ENCODE results near the gene SKA2. TPM values are rescaled to one million over a fixed set of nuclear protein-coding genes. Genes with fewer than 3 reads are reported as not detected.
A peak's percentile ranks its signal among the peaks of the same experiment; 100 is the strongest.
"Not testable (repeated sequence)": the region's sequence is repeated elsewhere in the genome, so short reads cannot be mapped to it uniquely, and the experiment has no call there.

The SKA2 gene
- total RNA-seq, 1 donor from 2014 or later: 59.6 TPM

DNA sequence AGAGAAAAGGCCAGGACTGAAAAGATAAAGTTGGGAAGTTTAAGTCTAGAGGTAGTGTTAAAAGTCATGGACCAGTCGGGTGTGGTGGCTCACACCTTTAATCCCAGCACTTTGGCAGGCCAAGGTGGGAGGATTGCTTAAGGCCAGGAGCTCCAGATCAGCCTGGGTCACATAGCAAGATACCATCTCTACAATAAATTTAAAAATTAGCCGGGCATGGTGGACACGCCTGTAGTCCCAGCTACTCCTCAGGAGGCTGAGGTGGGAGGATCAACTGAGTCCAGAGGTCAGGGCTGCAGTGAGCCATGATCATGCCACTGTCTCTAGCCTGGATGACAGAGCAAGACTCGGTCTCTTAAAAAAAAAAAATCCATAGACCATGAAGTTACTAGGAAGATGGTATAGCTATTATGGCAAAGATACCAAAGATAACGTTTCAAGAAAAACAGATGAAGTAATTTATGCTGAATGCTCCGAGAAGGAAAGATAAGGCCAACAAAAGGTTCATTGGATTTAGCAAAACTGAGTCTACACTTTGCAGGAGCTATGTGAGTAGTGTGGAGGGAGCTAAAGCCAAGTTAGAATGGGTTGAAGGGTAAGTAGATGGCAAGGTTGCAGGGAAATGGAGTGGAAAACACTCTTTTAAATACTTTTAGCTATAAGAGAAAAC is 60.0 kb downstream of the SKA2 start:
- Mint-ChIP-seq H3K4me3 (no peak overlapping the region), H3K9me3 (peaks cover 7% of the 10 kb centered on the region), H3K4me1 (peaks cover 17% of the 10 kb centered on the region), H3K27me3 (ENCODE audit: low read depth) (no peaks in the 10 kb centered on the region), H3K27ac (peak overlapping the region; percentile 89), H3K36me3 (peaks cover 14% of the 10 kb centered on the region)
- no peak for DNase-seq (ENCODE audit: low spot score in 2 of 2, unreplicated experiment in 2 of 2)
- TF ChIP-seq, protein P1, sequence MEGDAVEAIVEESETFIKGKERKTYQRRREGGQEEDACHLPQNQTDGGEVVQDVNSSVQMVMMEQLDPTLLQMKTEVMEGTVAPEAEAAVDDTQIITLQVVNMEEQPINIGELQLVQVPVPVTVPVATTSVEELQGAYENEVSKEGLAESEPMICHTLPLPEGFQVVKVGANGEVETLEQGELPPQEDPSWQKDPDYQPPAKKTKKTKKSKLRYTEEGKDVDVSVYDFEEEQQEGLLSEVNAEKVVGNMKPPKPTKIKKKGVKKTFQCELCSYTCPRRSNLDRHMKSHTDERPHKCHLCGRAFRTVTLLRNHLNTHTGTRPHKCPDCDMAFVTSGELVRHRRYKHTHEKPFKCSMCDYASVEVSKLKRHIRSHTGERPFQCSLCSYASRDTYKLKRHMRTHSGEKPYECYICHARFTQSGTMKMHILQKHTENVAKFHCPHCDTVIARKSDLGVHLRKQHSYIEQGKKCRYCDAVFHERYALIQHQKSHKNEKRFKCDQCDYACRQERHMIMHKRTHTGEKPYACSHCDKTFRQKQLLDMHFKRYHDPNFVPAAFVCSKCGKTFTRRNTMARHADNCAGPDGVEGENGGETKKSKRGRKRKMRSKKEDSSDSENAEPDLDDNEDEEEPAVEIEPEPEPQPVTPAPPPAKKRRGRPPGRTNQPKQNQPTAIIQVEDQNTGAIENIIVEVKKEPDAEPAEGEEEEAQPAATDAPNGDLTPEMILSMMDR (IDR thresholded peaks at IDR 0.05; ENCODE audit: unreplicated experiment): no peak

DNA sequence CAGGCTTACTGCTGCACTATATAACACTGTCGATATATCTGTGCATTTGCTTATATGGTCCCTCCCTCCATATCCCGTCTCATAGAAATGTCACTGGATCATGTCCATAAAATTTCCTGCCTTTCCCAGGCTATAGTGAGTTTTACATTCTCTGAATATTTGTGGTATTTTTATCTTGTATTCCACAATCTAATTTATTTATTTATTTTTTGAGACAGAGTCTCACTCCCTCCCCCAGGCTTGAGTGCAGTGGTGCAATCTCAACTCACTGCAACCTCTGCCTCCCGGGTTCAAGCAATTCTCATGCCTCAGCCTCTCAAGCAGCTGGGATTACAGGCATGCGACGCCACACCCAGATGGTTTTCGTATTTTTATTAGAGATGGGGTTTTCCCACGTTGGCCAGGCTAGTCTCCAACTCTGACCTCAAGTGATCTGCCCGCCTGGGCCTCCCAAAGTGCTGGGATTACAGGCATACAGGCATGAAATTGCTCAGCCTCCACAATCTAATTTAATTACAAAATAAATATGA is 61.2 kb downstream of the SKA2 start:
- DNase-seq (ENCODE audit: low spot score in 2 of 2, unreplicated experiment in 2 of 2): peak in 1 of 2 experiments; percentile 41
- Mint-ChIP-seq H3K4me1 (peaks cover 17% of the 10 kb centered on the region), H3K4me3 (peak overlapping the region; percentile 32), H3K27ac (peak overlapping the region; percentile 96), H3K36me3 (peaks cover 11% of the 10 kb centered on the region), H3K27me3 (ENCODE audit: low read depth) (no peaks in the 10 kb centered on the region), H3K9me3 (peaks cover 5% of the 10 kb centered on the region)
- TF ChIP-seq, protein P1 (IDR thresholded peaks at IDR 0.05; ENCODE audit: unreplicated experiment): no peak

DNA sequence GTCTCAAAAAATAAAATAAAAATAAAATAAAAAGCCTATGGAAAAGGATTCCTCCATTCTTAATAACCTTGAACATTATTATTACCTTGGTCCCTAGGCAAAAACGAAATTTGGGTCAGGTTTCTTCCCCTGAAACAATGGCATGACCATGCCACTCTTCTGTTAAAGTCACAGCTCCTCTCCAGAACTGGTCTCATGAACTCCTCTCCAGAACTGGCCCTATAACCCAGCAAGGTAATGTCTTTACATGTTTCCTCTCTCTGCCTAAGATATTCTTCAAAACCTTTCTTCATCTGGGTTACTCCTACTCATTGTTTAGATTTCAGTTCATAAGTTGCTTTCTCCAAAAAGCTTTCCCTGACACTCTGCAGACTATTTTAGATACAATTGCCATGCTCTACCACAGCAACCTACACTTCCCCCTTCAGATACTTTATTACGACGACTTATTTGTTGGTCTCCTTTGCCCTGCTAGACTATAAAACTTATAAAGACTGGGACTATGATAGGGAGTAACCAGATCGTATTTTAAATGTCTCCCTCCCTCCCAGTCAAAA is 61.8 kb downstream of the SKA2 start:
- H3K4me3 Mint-ChIP-seq: peak overlapping the region; percentile 32
- no peak for DNase-seq (ENCODE audit: low spot score in 2 of 2, unreplicated experiment in 2 of 2)
- H3K9me3 Mint-ChIP-seq: peaks cover 5% of the 10 kb centered on the region
- peaks cover 17% of the 10 kb centered on the region for H3K4me1 Mint-ChIP-seq
- TF ChIP-seq, protein P1 (IDR thresholded peaks at IDR 0.05; ENCODE audit: unreplicated experiment): no peak
- no peaks in the 10 kb centered on the region for H3K27me3 Mint-ChIP-seq (ENCODE audit: low read depth)
- H3K27ac Mint-ChIP-seq: peak overlapping the region; percentile 96
- peaks cover 11% of the 10 kb centered on the region for H3K36me3 Mint-ChIP-seq

DNA sequence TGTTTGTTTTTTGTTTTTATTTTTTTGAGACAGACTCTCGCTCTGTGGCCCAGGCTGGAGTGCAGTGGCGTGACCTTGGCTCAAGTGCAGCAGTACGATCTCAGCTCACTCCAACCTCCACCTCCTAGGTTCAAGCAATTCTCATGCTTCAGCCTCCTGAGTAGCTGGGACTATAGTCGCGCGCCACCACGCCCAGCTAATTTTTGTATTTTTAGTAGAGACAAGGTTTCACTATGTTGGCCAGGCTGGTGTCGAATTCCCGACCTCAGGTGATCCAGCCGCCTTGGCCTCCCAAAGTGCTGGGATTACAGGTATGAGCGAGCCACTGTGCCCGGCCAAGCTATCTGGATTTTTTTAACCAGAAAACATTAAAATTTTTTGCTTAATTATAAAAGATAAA is 64.4 kb downstream of the SKA2 start:
- not testable (repeated sequence) for DNase-seq (ENCODE audit: low spot score in 2 of 2, unreplicated experiment in 2 of 2); H3K9me3 Mint-ChIP-seq; H3K27ac Mint-ChIP-seq; H3K4me3 Mint-ChIP-seq; H3K27me3 Mint-ChIP-seq (ENCODE audit: low read depth); H3K36me3 Mint-ChIP-seq
- peaks cover 17% of the 10 kb centered on the region for H3K4me1 Mint-ChIP-seq

DNA sequence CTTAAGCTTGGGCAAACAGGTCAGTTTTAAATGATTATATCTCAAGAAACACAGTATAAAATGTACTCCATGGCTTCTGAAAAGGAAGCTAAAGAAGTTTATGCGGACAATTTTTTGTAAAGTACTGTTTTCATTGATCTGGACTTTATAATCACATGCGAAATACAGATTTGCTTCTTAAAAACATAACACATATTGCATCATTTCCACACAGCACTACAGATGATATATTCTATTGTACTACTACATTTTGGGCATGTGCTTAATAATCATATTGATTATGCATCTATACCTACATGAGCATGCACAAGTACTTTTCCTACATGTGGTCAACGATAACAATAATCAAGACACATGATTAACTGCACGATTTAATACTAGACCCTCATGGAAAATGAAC is 70.8 kb downstream of the SKA2 start:
- H3K27ac Mint-ChIP-seq: no peak overlapping the region
- no peak overlapping the region for H3K4me3 Mint-ChIP-seq
- no peaks in the 10 kb centered on the region for H3K4me1 Mint-ChIP-seq
- H3K27me3 Mint-ChIP-seq (ENCODE audit: low read depth): no peaks in the 10 kb centered on the region
- peaks cover 25% of the 10 kb centered on the region for H3K36me3 Mint-ChIP-seq
- DNase-seq (ENCODE audit: low spot score in 2 of 2, unreplicated experiment in 2 of 2): no peak
- no peaks in the 10 kb centered on the region for H3K9me3 Mint-ChIP-seq
- TF ChIP-seq, protein P1 (IDR thresholded peaks at IDR 0.05; ENCODE audit: unreplicated experiment): no peak

DNA sequence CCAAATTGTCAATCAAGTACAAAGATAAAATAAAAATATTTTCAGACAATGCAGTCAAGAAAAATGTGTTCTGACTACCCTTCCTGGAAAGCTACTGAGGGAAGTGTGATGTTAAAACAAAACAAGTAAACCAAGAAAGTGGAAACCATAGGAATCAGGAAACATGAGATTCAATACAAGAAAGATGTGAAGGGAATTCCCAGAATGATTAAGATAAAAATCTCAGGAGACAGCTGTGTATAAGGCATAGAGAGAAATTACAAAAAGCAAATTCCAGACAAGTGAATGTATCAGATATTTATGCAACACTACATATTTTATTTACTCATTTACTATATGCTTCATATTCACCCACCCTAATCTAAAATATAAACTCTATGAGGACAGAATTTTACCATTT is 80.5 kb downstream of the SKA2 start:
- H3K27me3 Mint-ChIP-seq (ENCODE audit: low read depth): no peaks in the 10 kb centered on the region
- no peak overlapping the region for H3K27ac Mint-ChIP-seq
- TF ChIP-seq, protein P1 (IDR thresholded peaks at IDR 0.05; ENCODE audit: unreplicated experiment): no peak
- no peak for DNase-seq (ENCODE audit: low spot score in 2 of 2, unreplicated experiment in 2 of 2)
- H3K9me3 Mint-ChIP-seq: no peaks in the 10 kb centered on the region
- H3K36me3 Mint-ChIP-seq: peaks cover 29% of the 10 kb centered on the region
- H3K4me3 Mint-ChIP-seq: no peak overlapping the region
- no peaks in the 10 kb centered on the region for H3K4me1 Mint-ChIP-seq

Data from mesothelial cell of epicardium (in vitro differentiated cells).